ENCODE data around the gene RYR3.

RYR3 gene

DNA sequence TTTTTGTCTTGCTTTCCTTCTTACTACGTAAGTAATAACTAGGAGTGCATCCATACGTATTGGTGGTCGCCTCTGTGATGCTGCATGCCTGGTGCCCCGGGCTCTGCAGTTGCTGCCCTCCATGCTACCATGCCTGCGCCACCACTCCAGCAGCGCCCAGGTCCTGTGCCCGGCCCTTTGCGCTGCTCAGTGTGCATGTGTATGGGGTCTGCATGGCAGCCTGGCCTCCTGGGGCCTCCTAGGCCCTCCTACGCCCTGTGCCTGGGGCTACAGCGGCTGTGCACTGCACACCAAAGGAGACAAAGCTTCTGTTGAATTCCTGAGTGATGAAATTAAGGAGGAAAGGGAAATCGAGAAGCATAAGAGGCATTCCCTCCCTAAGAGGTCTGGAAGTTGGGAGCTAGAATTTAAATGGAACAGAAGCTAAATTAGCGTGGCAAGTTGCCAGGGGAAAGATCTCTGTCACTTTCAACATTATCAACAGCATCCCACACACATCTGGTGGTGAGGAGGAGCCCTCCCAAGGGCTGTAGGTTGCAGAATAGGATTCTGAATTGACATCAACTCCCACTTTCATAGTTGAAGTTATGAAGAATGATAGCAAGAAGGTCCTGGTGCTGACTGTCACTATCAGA, 382.5 kb downstream of the RYR3 start:
- ATAC-seq = no peak
- no peak for TF ChIP-seq ZNF565 (CRISPR knock-in tag; conservative IDR thresholded peaks at IDR 0.05; ENCODE audit: low read depth)

DNA sequence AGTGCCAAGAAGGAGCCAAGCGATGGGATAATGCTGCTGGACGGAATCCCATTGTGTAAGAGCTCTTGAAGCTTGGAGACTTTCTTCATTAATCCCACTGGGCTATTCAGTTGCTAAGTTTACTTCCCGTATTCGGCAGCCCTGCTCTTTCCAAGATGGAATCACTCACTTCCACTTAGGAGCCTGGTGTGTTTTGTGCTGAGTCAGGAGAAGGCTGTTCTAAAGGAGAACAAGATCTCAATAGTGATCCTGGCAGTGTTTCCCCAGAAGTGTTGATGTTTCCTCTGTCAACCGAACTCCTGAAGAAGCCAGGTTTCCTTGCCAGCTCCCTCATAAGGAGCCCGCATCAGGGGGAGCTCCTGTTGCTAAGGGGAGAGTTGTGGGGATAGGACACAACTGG, 387.4 kb downstream of the RYR3 start:
- ATAC-seq = no peak
- TF ChIP-seq TCF4 (CRISPR knock-in tag; IDR thresholded peaks at IDR 0.05; ENCODE audit: borderline replicate concordance) (no peak), PPARA (CRISPR knock-in tag; IDR thresholded peaks at IDR 0.05; ENCODE audit: borderline replicate concordance) (no peak), ZNF70 (CRISPR knock-in tag; IDR thresholded peaks at IDR 0.05) (no peak), ZNF565 (CRISPR knock-in tag; conservative IDR thresholded peaks at IDR 0.05; ENCODE audit: low read depth) (no peak), ARNTL (CRISPR knock-in tag; IDR thresholded peaks at IDR 0.05; ENCODE audit: borderline replicate concordance, low read depth) (no peak), RARB (CRISPR knock-in tag; IDR thresholded peaks at IDR 0.05) (no peak), ZFP30 (CRISPR knock-in tag; IDR thresholded peaks at IDR 0.05) (no peak), ISL1 (CRISPR knock-in tag; IDR thresholded peaks at IDR 0.05) (no peak), CSDC2 (CRISPR knock-in tag; IDR thresholded peaks at IDR 0.05) (no peak), ZFP3 (CRISPR knock-in tag; IDR thresholded peaks at IDR 0.05) (no peak), TOX (CRISPR knock-in tag; IDR thresholded peaks at IDR 0.05; ENCODE audit: borderline replicate concordance) (no peak), GLIS3 (CRISPR knock-in tag; IDR thresholded peaks at IDR 0.05) (no peak), SNAI2 (CRISPR knock-in tag; IDR thresholded peaks at IDR 0.05) (no peak)
- TF ChIP-seq, protein P1, sequence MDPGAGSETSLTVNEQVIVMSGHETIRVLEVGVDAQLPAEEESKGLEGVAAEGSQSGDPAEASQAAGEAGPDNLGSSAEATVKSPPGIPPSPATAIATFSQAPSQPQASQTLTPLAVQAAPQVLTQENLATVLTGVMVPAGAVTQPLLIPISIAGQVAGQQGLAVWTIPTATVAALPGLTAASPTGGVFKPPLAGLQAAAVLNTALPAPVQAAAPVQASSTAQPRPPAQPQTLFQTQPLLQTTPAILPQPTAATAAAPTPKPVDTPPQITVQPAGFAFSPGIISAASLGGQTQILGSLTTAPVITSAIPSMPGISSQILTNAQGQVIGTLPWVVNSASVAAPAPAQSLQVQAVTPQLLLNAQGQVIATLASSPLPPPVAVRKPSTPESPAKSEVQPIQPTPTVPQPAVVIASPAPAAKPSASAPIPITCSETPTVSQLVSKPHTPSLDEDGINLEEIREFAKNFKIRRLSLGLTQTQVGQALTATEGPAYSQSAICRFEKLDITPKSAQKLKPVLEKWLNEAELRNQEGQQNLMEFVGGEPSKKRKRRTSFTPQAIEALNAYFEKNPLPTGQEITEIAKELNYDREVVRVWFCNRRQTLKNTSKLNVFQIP (CRISPR knock-in tag; IDR thresholded peaks at IDR 0.05; ENCODE audit: borderline replicate concordance, low read depth) = no peak
- TF ChIP-seq, protein P2, sequence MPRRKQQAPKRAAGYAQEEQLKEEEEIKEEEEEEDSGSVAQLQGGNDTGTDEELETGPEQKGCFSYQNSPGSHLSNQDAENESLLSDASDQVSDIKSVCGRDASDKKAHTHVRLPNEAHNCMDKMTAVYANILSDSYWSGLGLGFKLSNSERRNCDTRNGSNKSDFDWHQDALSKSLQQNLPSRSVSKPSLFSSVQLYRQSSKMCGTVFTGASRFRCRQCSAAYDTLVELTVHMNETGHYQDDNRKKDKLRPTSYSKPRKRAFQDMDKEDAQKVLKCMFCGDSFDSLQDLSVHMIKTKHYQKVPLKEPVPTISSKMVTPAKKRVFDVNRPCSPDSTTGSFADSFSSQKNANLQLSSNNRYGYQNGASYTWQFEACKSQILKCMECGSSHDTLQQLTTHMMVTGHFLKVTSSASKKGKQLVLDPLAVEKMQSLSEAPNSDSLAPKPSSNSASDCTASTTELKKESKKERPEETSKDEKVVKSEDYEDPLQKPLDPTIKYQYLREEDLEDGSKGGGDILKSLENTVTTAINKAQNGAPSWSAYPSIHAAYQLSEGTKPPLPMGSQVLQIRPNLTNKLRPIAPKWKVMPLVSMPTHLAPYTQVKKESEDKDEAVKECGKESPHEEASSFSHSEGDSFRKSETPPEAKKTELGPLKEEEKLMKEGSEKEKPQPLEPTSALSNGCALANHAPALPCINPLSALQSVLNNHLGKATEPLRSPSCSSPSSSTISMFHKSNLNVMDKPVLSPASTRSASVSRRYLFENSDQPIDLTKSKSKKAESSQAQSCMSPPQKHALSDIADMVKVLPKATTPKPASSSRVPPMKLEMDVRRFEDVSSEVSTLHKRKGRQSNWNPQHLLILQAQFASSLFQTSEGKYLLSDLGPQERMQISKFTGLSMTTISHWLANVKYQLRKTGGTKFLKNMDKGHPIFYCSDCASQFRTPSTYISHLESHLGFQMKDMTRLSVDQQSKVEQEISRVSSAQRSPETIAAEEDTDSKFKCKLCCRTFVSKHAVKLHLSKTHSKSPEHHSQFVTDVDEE (CRISPR knock-in tag; IDR thresholded peaks at IDR 0.05) = no peak
- TF ChIP-seq, protein P3, sequence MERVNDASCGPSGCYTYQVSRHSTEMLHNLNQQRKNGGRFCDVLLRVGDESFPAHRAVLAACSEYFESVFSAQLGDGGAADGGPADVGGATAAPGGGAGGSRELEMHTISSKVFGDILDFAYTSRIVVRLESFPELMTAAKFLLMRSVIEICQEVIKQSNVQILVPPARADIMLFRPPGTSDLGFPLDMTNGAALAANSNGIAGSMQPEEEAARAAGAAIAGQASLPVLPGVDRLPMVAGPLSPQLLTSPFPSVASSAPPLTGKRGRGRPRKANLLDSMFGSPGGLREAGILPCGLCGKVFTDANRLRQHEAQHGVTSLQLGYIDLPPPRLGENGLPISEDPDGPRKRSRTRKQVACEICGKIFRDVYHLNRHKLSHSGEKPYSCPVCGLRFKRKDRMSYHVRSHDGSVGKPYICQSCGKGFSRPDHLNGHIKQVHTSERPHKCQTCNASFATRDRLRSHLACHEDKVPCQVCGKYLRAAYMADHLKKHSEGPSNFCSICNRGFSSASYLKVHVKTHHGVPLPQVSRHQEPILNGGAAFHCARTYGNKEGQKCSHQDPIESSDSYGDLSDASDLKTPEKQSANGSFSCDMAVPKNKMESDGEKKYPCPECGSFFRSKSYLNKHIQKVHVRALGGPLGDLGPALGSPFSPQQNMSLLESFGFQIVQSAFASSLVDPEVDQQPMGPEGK (CRISPR knock-in tag; IDR thresholded peaks at IDR 0.05; ENCODE audit: borderline replicate concordance) = no peak
- TF ChIP-seq, protein P4, sequence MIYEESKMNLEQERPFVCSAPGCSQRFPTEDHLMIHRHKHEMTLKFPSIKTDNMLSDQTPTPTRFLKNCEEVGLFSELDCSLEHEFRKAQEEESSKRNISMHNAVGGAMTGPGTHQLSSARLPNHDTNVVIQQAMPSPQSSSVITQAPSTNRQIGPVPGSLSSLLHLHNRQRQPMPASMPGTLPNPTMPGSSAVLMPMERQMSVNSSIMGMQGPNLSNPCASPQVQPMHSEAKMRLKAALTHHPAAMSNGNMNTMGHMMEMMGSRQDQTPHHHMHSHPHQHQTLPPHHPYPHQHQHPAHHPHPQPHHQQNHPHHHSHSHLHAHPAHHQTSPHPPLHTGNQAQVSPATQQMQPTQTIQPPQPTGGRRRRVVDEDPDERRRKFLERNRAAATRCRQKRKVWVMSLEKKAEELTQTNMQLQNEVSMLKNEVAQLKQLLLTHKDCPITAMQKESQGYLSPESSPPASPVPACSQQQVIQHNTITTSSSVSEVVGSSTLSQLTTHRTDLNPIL (CRISPR knock-in tag; IDR thresholded peaks at IDR 0.05; ENCODE audit: low read depth) = no peak

DNA sequence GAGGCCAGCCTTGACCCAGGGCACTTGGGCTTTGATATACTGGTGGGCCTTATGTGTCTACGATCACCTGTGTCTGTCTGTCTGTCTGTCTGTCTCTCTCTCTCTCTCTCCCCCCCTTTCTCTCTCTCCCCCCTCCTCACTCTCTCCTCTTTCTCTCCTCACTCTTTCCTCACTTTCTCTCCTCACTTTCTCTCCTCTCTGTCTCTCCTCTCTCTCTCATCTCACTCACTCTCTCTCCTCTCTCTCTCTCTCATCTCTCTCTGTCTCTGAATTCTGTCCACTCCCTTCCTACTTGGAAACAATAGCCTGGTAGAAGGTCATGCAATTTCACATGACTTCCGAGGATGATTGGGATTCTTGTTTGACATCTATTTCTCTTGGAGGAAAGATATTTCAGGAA, 388.4 kb downstream of the RYR3 start:
- no peak for ATAC-seq
- TF ChIP-seq ESRRG (CRISPR knock-in tag; IDR thresholded peaks at IDR 0.05) (no peak), ARNTL (CRISPR knock-in tag; IDR thresholded peaks at IDR 0.05; ENCODE audit: borderline replicate concordance, low read depth) (no peak), TCF4 (CRISPR knock-in tag; IDR thresholded peaks at IDR 0.05; ENCODE audit: borderline replicate concordance) (no peak), PPARA (CRISPR knock-in tag; IDR thresholded peaks at IDR 0.05; ENCODE audit: borderline replicate concordance) (no peak), ISL1 (CRISPR knock-in tag; IDR thresholded peaks at IDR 0.05) (no peak), ZNF70 (CRISPR knock-in tag; IDR thresholded peaks at IDR 0.05) (no peak), ZFP3 (CRISPR knock-in tag; IDR thresholded peaks at IDR 0.05) (no peak), TOX (CRISPR knock-in tag; IDR thresholded peaks at IDR 0.05; ENCODE audit: borderline replicate concordance) (no peak), ZNF565 (CRISPR knock-in tag; conservative IDR thresholded peaks at IDR 0.05; ENCODE audit: low read depth) (no peak), RARB (CRISPR knock-in tag; IDR thresholded peaks at IDR 0.05) (no peak), OSR1 (CRISPR knock-in tag; IDR thresholded peaks at IDR 0.05) (no peak), ZFP30 (CRISPR knock-in tag; IDR thresholded peaks at IDR 0.05) (no peak), BACH2 (CRISPR knock-in tag; IDR thresholded peaks at IDR 0.05; ENCODE audit: borderline replicate concordance) (no peak), GLIS3 (CRISPR knock-in tag; IDR thresholded peaks at IDR 0.05) (no peak), ZNF8 (CRISPR knock-in tag; IDR thresholded peaks at IDR 0.05) (no peak), ZC3H10 (CRISPR knock-in tag; IDR thresholded peaks at IDR 0.05) (no peak), CSDC2 (CRISPR knock-in tag; IDR thresholded peaks at IDR 0.05) (no peak)
- TF ChIP-seq, protein P4 (CRISPR knock-in tag; IDR thresholded peaks at IDR 0.05; ENCODE audit: low read depth) = no peak
- TF ChIP-seq, protein P2 (CRISPR knock-in tag; IDR thresholded peaks at IDR 0.05) = no peak
- TF ChIP-seq, protein P3 (CRISPR knock-in tag; IDR thresholded peaks at IDR 0.05; ENCODE audit: borderline replicate concordance) = no peak
